Measurements from ENCODE around the gene KIRREL2.
A peak's percentile ranks its signal among the peaks of the same experiment; 100 is the strongest.

The KIRREL2 gene

GRCh38 chr19:35856546-35857149 is at the start of gene KIRREL2:
TSS of gene KIRREL2 (plus strand) at chr19:35856911. CDS start at chr19:35857120, 209 bp downstream.
- no peak for DNase-seq (ENCODE audit: low read depth)
- H3K4me3 ChIP-seq (ENCODE audit: low read depth, low read length): peak within 1 kb of the TSS; percentile 47
- TF ChIP-seq CTCF (IDR thresholded peaks at IDR 0.05; ENCODE audit: insufficient read depth, low read depth, low read length, missing control alignments): no peak

- no peak overlapping the region for H3K4me3 ChIP-seq (ENCODE audit: low read depth, low read length)
- no peak for DNase-seq (ENCODE audit: low read depth)
- no peak for TF ChIP-seq CTCF (IDR thresholded peaks at IDR 0.05; ENCODE audit: insufficient read depth, low read depth, low read length, missing control alignments)
Observed at GRCh38 chr19:35807633-35808032, 49.1 kb upstream of the KIRREL2 start.

GRCh38 chr19:35811317-35812219 is 45.1 kb upstream of the KIRREL2 start:
- TF ChIP-seq CTCF (IDR thresholded peaks at IDR 0.05; ENCODE audit: insufficient read depth, low read depth, low read length, missing control alignments): no peak
- DNase-seq (ENCODE audit: low read depth): no peak
- H3K4me3 ChIP-seq (ENCODE audit: low read depth, low read length): no peak overlapping the region

GRCh38 chr19:35812220-35813042 is 44.3 kb upstream of the KIRREL2 start, which contains the start of gene PRODH2:
TSS of gene PRODH2 (minus strand) at chr19:35812845. CDS start at chr19:35812805, 40 bp downstream.
- DNase-seq (ENCODE audit: low read depth): no peak
- H3K4me3 ChIP-seq (ENCODE audit: low read depth, low read length): no peak within 1 kb of the TSS
- no peak for TF ChIP-seq CTCF (IDR thresholded peaks at IDR 0.05; ENCODE audit: insufficient read depth, low read depth, low read length, missing control alignments)

- no peak for DNase-seq (ENCODE audit: low read depth)
- TF ChIP-seq CTCF (IDR thresholded peaks at IDR 0.05; ENCODE audit: insufficient read depth, low read depth, low read length, missing control alignments): no peak
- H3K4me3 ChIP-seq (ENCODE audit: low read depth, low read length): no peak overlapping the region
Observed at GRCh38 chr19:35813043-35813890, 43.4 kb upstream of the KIRREL2 start.

GRCh38 chr19:35816262-35816661 is 40.4 kb upstream of the KIRREL2 start:
- no peak for TF ChIP-seq CTCF (IDR thresholded peaks at IDR 0.05; ENCODE audit: insufficient read depth, low read depth, low read length, missing control alignments)
- H3K4me3 ChIP-seq (ENCODE audit: low read depth, low read length): no peak overlapping the region
- DNase-seq (ENCODE audit: low read depth): no peak

Data from GM12865 (cell line).